NCI-H1048 (cell line): ENCODE results near the gene CCDC40.

Experiments
- DNase-seq: peaks from one replicate; lab custom pipeline; 2025; lab: John Stamatoyannopoulos, UW

The CCDC40 gene

GRCh38 chr17:80101946-80102663, 65.7 kb downstream of the CCDC40 start:
- DNase-seq, result no peak

- no peak for DNase-seq
Observed at GRCh38 chr17:80102664-80103448, 66.4 kb downstream of the CCDC40 start.

GRCh38 chr17:80103449-80104085, 67.1 kb downstream of the CCDC40 start:
- no peak for DNase-seq

GRCh38 chr17:80104321-80104955, 68.0 kb downstream of the CCDC40 start:
- DNase-seq, result no peak

- no peak for DNase-seq
Observed at GRCh38 chr17:80104956-80105375, 68.5 kb downstream of the CCDC40 start.

- no peak for DNase-seq
Observed at GRCh38 chr17:80105762-80106161, 69.3 kb downstream of the CCDC40 start.

- no peak for DNase-seq
Observed at GRCh38 chr17:80106176-80106575, 69.7 kb downstream of the CCDC40 start.

- no peak for DNase-seq
Observed at GRCh38 chr17:80106751-80107150, 70.3 kb downstream of the CCDC40 start.

GRCh38 chr17:80107231-80108021, 71.0 kb downstream of the CCDC40 start:
- DNase-seq, result no peak

- DNase-seq, result no peak
Observed at GRCh38 chr17:80108036-80108971, 71.9 kb downstream of the CCDC40 start.

- no peak for DNase-seq
Observed at GRCh38 chr17:80109066-80109660, 72.7 kb downstream of the CCDC40 start.

GRCh38 chr17:80109713-80110446, 73.4 kb downstream of the CCDC40 start:
- no peak for DNase-seq

GRCh38 chr17:80110447-80110812, 74.0 kb downstream of the CCDC40 start:
- DNase-seq, result no peak

- DNase-seq, result no peak
Observed at GRCh38 chr17:80110927-80111701, 74.7 kb downstream of the CCDC40 start.

- DNase-seq, result no peak
Observed at GRCh38 chr17:80111702-80112470, 75.4 kb downstream of the CCDC40 start.

- no peak for DNase-seq
Observed at GRCh38 chr17:80112471-80113032, 76.1 kb downstream of the CCDC40 start.

GRCh38 chr17:80113033-80113484, 76.6 kb downstream of the CCDC40 start:
- no peak for DNase-seq
